ENCODE measurements around the gene DNMT1. TPM values are rescaled to one million over a fixed set of nuclear protein-coding genes. Genes with fewer than 3 reads are reported as not detected.

The DNMT1 gene
- total RNA-seq, 1 experiment from 2014 or later = 259 TPM

DNA sequence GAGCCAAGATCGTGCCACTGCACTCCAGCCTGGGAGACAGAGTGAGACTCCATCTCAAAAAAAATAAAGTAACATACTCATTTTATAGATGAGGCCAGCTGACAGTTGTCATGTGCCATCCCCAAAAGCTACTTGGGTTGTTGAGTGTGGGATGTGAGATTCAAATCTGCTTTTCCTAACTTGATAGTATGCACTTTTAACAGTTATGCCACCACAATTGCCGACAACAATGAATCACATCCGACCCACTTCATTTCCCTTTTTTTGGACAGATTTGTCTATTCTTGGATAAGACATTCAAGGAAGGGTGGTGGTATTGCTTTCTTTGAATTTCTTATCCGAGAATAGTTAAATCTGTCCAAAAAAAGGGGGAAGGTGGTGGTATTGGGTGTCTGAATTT, 16.3 kb upstream of the DNMT1 start:
- no peak for ATAC-seq
- TF ChIP-seq EZH2 (IDR thresholded peaks at IDR 0.05; ENCODE audit: low read length, unreplicated experiment) (no peak), CTCF (conservative IDR thresholded peaks at IDR 0.05; ENCODE audit: low read depth, low read length) (no peak), EZH2phosphoT487 (IDR thresholded peaks at IDR 0.05; ENCODE audit: borderline replicate concordance, low read length) (no peak)
- H3K79me2 ChIP-seq (ENCODE audit: low read length) = no peaks in the 10 kb centered on the region
- CTCF ChIA-PET = interaction anchor here (0.7 kb wide), 1 partner anchor 9 kb away, joined by 4 read pairs; no protein-coding TSS in a partner anchor
- H3K4me3 ChIP-seq (ENCODE audit: low read length) = no peak overlapping the region
- no peak overlapping the region for H3K27ac ChIP-seq (ENCODE audit: low read length)
- POLR2A ChIA-PET (ENCODE audit: unreplicated experiment) = no interaction called here
- H2AFZ ChIP-seq (ENCODE audit: low read length) = no peak overlapping the region
- no peaks in the 10 kb centered on the region for H3K27me3 ChIP-seq (ENCODE audit: low read length)
- no peak for DNase-seq
- no peaks in the 10 kb centered on the region for H3K9me2 ChIP-seq (replicated peaks; ENCODE audit: low read length)
- peaks cover 12% of the 10 kb centered on the region for H3K4me1 ChIP-seq (ENCODE audit: insufficient read depth, low read length)
- H3K9me3 ChIP-seq (ENCODE audit: low read length) = no peaks in the 10 kb centered on the region
- no peaks in the 10 kb centered on the region for H3K36me3 ChIP-seq (ENCODE audit: low read depth, low read length)
- H3K4me2 ChIP-seq (ENCODE audit: low read length) = no peak overlapping the region
- no peaks in the 10 kb centered on the region for H3F3A ChIP-seq (ENCODE audit: low read length, unreplicated experiment)
- intact Hi-C loops (cut with micrococcal nuclease) = no loop called here
- H3K9ac ChIP-seq (ENCODE audit: low read length) = no peak overlapping the region
- no peaks in the 10 kb centered on the region for H4K20me1 ChIP-seq (ENCODE audit: low read length)
- no TSS peak for BruUV-seq (replicated peaks)

GRCh38 chr19:10209315-10209714, 14.6 kb upstream of the DNMT1 start:
- no peaks in the 10 kb centered on the region for H3K9me2 ChIP-seq (replicated peaks; ENCODE audit: low read length)
- H3K27me3 ChIP-seq (ENCODE audit: low read length) = no peaks in the 10 kb centered on the region
- H4K20me1 ChIP-seq (ENCODE audit: low read length) = no peaks in the 10 kb centered on the region
- H3K4me2 ChIP-seq (ENCODE audit: low read length) = 0 out of 2 replicates have a peak overlapping the region, but pooled peaks have one; percentile 29
- POLR2A ChIA-PET (ENCODE audit: unreplicated experiment) = no interaction called here
- no peaks in the 10 kb centered on the region for H3K79me2 ChIP-seq (ENCODE audit: low read length)
- intact Hi-C loops (cut with micrococcal nuclease) = no loop called here
- DNase-seq = peak; percentile 67
- ATAC-seq = peak; percentile 51
- TF ChIP-seq CTCF (conservative IDR thresholded peaks at IDR 0.05; ENCODE audit: low read depth, low read length) (no peak), EZH2phosphoT487 (IDR thresholded peaks at IDR 0.05; ENCODE audit: borderline replicate concordance, low read length) (no peak), EZH2 (IDR thresholded peaks at IDR 0.05; ENCODE audit: low read length, unreplicated experiment) (no peak)
- peaks cover 19% of the 10 kb centered on the region for H3K4me1 ChIP-seq (ENCODE audit: insufficient read depth, low read length)
- no TSS peak for BruUV-seq (replicated peaks)
- H3F3A ChIP-seq (ENCODE audit: low read length, unreplicated experiment) = no peaks in the 10 kb centered on the region
- H3K4me3 ChIP-seq (ENCODE audit: low read length) = no peak overlapping the region
- CTCF ChIA-PET = no interaction called here
- H3K9ac ChIP-seq (ENCODE audit: low read length) = peak overlapping the region; percentile 16; the same call in 1 of the 2 replicates
- H3K36me3 ChIP-seq (ENCODE audit: low read depth, low read length) = no peaks in the 10 kb centered on the region
- peak overlapping the region; percentile 65 for H3K27ac ChIP-seq (ENCODE audit: low read length)
- no peak overlapping the region for H2AFZ ChIP-seq (ENCODE audit: low read length)
- H3K9me3 ChIP-seq (ENCODE audit: low read length) = no peaks in the 10 kb centered on the region

- Histone ChIP-seq H3K4me2 (ENCODE audit: low read length) (no peak overlapping the region), H4K20me1 (ENCODE audit: low read length) (no peaks in the 10 kb centered on the region), H3F3A (ENCODE audit: low read length, unreplicated experiment) (no peaks in the 10 kb centered on the region), H3K4me3 (ENCODE audit: low read length) (no peak overlapping the region), H3K9me3 (ENCODE audit: low read length) (no peaks in the 10 kb centered on the region), H3K9me2 (replicated peaks; ENCODE audit: low read length) (no peaks in the 10 kb centered on the region), H2AFZ (ENCODE audit: low read length) (no peak overlapping the region), H3K9ac (ENCODE audit: low read length) (no peak overlapping the region), H3K36me3 (ENCODE audit: low read depth, low read length) (no peaks in the 10 kb centered on the region), H3K27ac (ENCODE audit: low read length) (no peak overlapping the region), H3K27me3 (ENCODE audit: low read length) (no peaks in the 10 kb centered on the region), H3K4me1 (ENCODE audit: insufficient read depth, low read length) (peaks cover 21% of the 10 kb centered on the region), H3K79me2 (ENCODE audit: low read length) (no peaks in the 10 kb centered on the region)
- ChIA-PET CTCF (interaction anchor here (0.5 kb wide), 1 partner anchor 442 kb away, joined by 4 read pairs; no protein-coding TSS in a partner anchor), POLR2A (ENCODE audit: unreplicated experiment) (no interaction called here)
- no peak for DNase-seq
- no peak for ATAC-seq
- TF ChIP-seq EZH2phosphoT487 (IDR thresholded peaks at IDR 0.05; ENCODE audit: borderline replicate concordance, low read length) (no peak), EZH2 (IDR thresholded peaks at IDR 0.05; ENCODE audit: low read length, unreplicated experiment) (no peak), CTCF (conservative IDR thresholded peaks at IDR 0.05; ENCODE audit: low read depth, low read length) (0 out of 2 replicates have a peak, but pooled peaks have one; percentile 12)
- no TSS peak for BruUV-seq (replicated peaks)
- intact Hi-C loops (cut with micrococcal nuclease) = no loop called here
Measured at GRCh38 chr19:10207026-10207425, 12.3 kb upstream of the DNMT1 start.

All from PC-3 (cell line).